MCF 10A (cell line): ENCODE data around the gene LOXL3. TPM values are rescaled to one million over a fixed set of nuclear protein-coding genes. Genes with fewer than 3 reads are reported as not detected.
A peak's percentile ranks its signal among the peaks of the same experiment; 100 is the strongest.

Experiments used
- BruUV-seq: library from RNA; stranded (reverse); fragments of 400-500 nt; replicated peaks from 2 replicates; lab custom pipeline; 2021; lab: Mats Ljungman, UMichigan
- CTCF ChIA-PET: fragments of 300-600 bp; sonication (Branson Sonifier 250); formaldehyde crosslinking; extraction: SDS; loops from one replicate; lab custom pipeline; 2021; ENCODE audit warnings: antibody characterized with exemption, inconsistent platforms; lab: Yijun Ruan, JAX
- POLR2A ChIA-PET: fragments of 300-600, 350-650 bp; sonication (Branson Sonifier 250); formaldehyde crosslinking; extraction: SDS; loops from one replicate; lab custom pipeline; 2020; ENCODE audit warnings: antibody characterized with exemption, inconsistent platforms; lab: Yijun Ruan, JAX
- DNase-seq: peaks from one replicate; pipeline ENCODE4 v3.0.0-alpha.2; 2018; ENCODE audit not compliant: unreplicated experiment
- H3K27ac Mint-ChIP-seq: one replicate; pipeline ENCODE4 v1.8.0; 2022; ENCODE audit warnings: mild to moderate bottlenecking, low read depth, mixed read lengths; ENCODE audit not compliant: unreplicated experiment
- H3K27me3 Mint-ChIP-seq: one replicate; pipeline ENCODE4 v1.8.0; 2022; ENCODE audit warnings: mixed read lengths; ENCODE audit not compliant: insufficient read depth, unreplicated experiment
- H3K36me3 Mint-ChIP-seq: one replicate; pipeline ENCODE4 v1.8.0; 2022; ENCODE audit warnings: mild to moderate bottlenecking, moderate library complexity, mixed read lengths; ENCODE audit not compliant: insufficient read depth, unreplicated experiment
- H3K4me1 Mint-ChIP-seq: one replicate; pipeline ENCODE4 v1.8.0; 2022; ENCODE audit warnings: mixed read lengths; ENCODE audit not compliant: insufficient read depth, unreplicated experiment
- H3K4me3 Mint-ChIP-seq: one replicate; pipeline ENCODE4 v1.8.0; 2022; ENCODE audit warnings: mild to moderate bottlenecking, moderate library complexity, mixed read lengths; ENCODE audit not compliant: unreplicated experiment
- H3K9me3 Mint-ChIP-seq: one replicate; pipeline ENCODE4 v1.8.0; 2022; ENCODE audit warnings: mixed read lengths; ENCODE audit not compliant: unreplicated experiment
- CTCF ChIP-seq: fragments of 200-600 bp; IDR thresholded peaks from one replicate; pipeline ENCODE4 v1.8.0; 2022; ENCODE audit warnings: antibody characterized with exemption, mild to moderate bottlenecking; ENCODE audit not compliant: unreplicated experiment
- intact Hi-C: fragments of 100-400 bp; cut with micrococcal nuclease; formaldehyde crosslinking; loops from 2 replicates; pipeline ENCODE4 v1.14.1; 2022
- total RNA-seq: library from RNA; stranded (reverse); gene quantifications from 2 replicates; pipeline ENCODE4 v1.2.3, GENCODE V29; 2022

The LOXL3 gene
- total RNA-seq, 1 experiment from 2014 or later = 0.93 TPM

GRCh38 chr2:74498500-74499266, 55.1 kb downstream of the LOXL3 start:
- intact Hi-C loops = no loop called here
- Mint-ChIP-seq H3K9me3 (no peaks in the 10 kb centered on the region), H3K27ac (no peak overlapping the region), H3K4me1 (peaks cover 11% of the 10 kb centered on the region), H3K4me3 (peak overlapping the region; percentile 51), H3K36me3 (peaks cover 14% of the 10 kb centered on the region), H3K27me3 (peaks cover 16% of the 10 kb centered on the region)
- CTCF ChIA-PET = interaction anchor here (1.5 kb wide), 1 partner anchor 15 kb away, joined by 5 read pairs; the partner anchor contains the start of genes CCDC142 and TTC31
- no peak for TF ChIP-seq CTCF
- BruUV-seq = no TSS peak
- no peak for DNase-seq
- POLR2A ChIA-PET = interaction anchor here (0.6 to 1.9 kb wide), 3 partner anchors 8 to 87 kb away, joined by 3 to 9 read pairs (median 3); partner anchors contain the start of gene PCGF1

GRCh38 chr2:74497777-74498499, 55.8 kb downstream of the LOXL3 start:
- Mint-ChIP-seq H3K27ac (no peak overlapping the region), H3K9me3 (no peaks in the 10 kb centered on the region), H3K36me3 (peaks cover 8% of the 10 kb centered on the region), H3K4me1 (peaks cover 11% of the 10 kb centered on the region), H3K4me3 (peak overlapping the region; percentile 51), H3K27me3 (peaks cover 16% of the 10 kb centered on the region)
- DNase-seq = no peak
- BruUV-seq = no TSS peak
- intact Hi-C loops = no loop called here
- TF ChIP-seq CTCF = no peak
- CTCF ChIA-PET = interaction anchor here (1.5 kb wide), 1 partner anchor 14 kb away, joined by 5 read pairs; the partner anchor contains the start of genes CCDC142 and TTC31
- POLR2A ChIA-PET = interaction anchor here (0.6 to 1.9 kb wide), 4 partner anchors 9 to 89 kb away, joined by 3 to 9 read pairs (median 4); partner anchors contain the start of gene PCGF1

- TF ChIP-seq CTCF = no peak
- Mint-ChIP-seq H3K9me3 (no peaks in the 10 kb centered on the region), H3K4me1 (peaks cover 11% of the 10 kb centered on the region), H3K36me3 (peaks cover 13% of the 10 kb centered on the region), H3K27me3 (peaks cover 16% of the 10 kb centered on the region), H3K27ac (no peak overlapping the region), H3K4me3 (peak overlapping the region; percentile 51)
- no peak for DNase-seq
- ChIA-PET POLR2A (interaction anchor here (0.9 to 1.9 kb wide), 3 partner anchors 10 to 90 kb away, joined by 3 to 9 read pairs (median 4); partner anchors contain the start of genes CCDC142, PCGF1 and TTC31), CTCF (interaction anchor here (0.8 to 1.5 kb wide), 3 partner anchors 11 to 91 kb away, joined by 3 to 5 read pairs (median 3); partner anchors contain the start of genes CCDC142 and TTC31)
- no TSS peak for BruUV-seq
- intact Hi-C loops = no loop called here
Observed at GRCh38 chr2:74496997-74497776, 56.6 kb downstream of the LOXL3 start.
